Measurements from ENCODE around the gene FAM53C. TPM values are rescaled to one million over a fixed set of nuclear protein-coding genes. Genes with fewer than 3 reads are reported as not detected.

FAM53C gene
- polyA plus RNA-seq, 1 donor (not counting 4 experiments of a cell fraction or from before 2014, with no cell fraction given), result 24.6 TPM

- H3K9ac ChIP-seq (ENCODE audit: control insufficient read depth, extremely low read depth, insufficient read depth, low read length), result peak overlapping the region; percentile 91
- H4K20me1 ChIP-seq (ENCODE audit: control insufficient read depth, extremely low read depth, insufficient read depth, low read length), result peaks cover 7% of the 10 kb centered on the region
These were observed 15.6 kb downstream of the FAM53C start for GRCh38 chr5:138353560-138354080.

GRCh38 chr5:138354387-138354786, 16.3 kb downstream of the FAM53C start:
- H2AFZ ChIP-seq (ENCODE audit: control insufficient read depth, low read length), result no peak overlapping the region
- H3K9me3 ChIP-seq (ENCODE audit: control insufficient read depth, low read depth, low read length), result peaks cover 4% of the 10 kb centered on the region
- H3K4me2 ChIP-seq (ENCODE audit: control insufficient read depth, extremely low read depth, insufficient read depth, low read depth, low read length), result peak overlapping the region; percentile 83
- H3K4me1 ChIP-seq (ENCODE audit: control insufficient read depth, extremely low read depth, insufficient read depth, low read length), result peaks cover 28% of the 10 kb centered on the region
- peak overlapping the region; percentile 60 to 88 (median 86) for H3K4me3 ChIP-seq (ENCODE audit: control insufficient read depth in 2 of 3, extremely low read depth in 1 of 3, insufficient read depth in 2 of 3, low read depth in 1 of 3, low read length in 3 of 3)
- H3K9ac ChIP-seq (ENCODE audit: control insufficient read depth, extremely low read depth, insufficient read depth, low read length), result peak overlapping the region; percentile 91
- H4K20me1 ChIP-seq (ENCODE audit: control insufficient read depth, extremely low read depth, insufficient read depth, low read length), result peaks cover 7% of the 10 kb centered on the region
- peak overlapping the region; percentile 77 for H3K27ac ChIP-seq (ENCODE audit: control insufficient read depth, insufficient read depth, low read length)
- H3K79me2 ChIP-seq (ENCODE audit: control insufficient read depth, insufficient read depth, low read length), result peaks cover 59% of the 10 kb centered on the region
- dilution Hi-C loops (cut with MboI; ENCODE audit: extremely low pct_ligation_motif_present, low sequenced_read_pairs), result no loop called here
- H3K9me1 ChIP-seq (ENCODE audit: control insufficient read depth, extremely low read depth, insufficient read depth, low read length), result no peaks in the 10 kb centered on the region
- H3K36me3 ChIP-seq (ENCODE audit: control insufficient read depth in 2 of 2, extremely low read depth in 1 of 2, insufficient read depth in 2 of 2, low read length in 2 of 2), result peaks cover 1 to 5% of the 10 kb centered on the region in 2 experiments
- FAIRE-seq (peak; percentile 56), DNase-seq (ENCODE audit: low read depth, low spot score) (no peak)
- H3K27me3 ChIP-seq (ENCODE audit: control insufficient read depth, extremely low read depth, insufficient read depth, low read length), result no peaks in the 10 kb centered on the region
- TF ChIP-seq EZH2 (IDR thresholded peaks at IDR 0.05; ENCODE audit: low read length), result no peak
- TF ChIP-seq CTCF (optimal IDR thresholded peaks at IDR 0.05 in 1 of 3, IDR thresholded peaks at IDR 0.05 in 1 of 3, conservative IDR thresholded peaks at IDR 0.05 in 1 of 3; ENCODE audit: extremely low read depth in 1 of 3, insufficient read depth in 2 of 3, low read length in 3 of 3), result no peak

More at GRCh38 chr5:138353560-138354080, 15.6 kb downstream of the FAM53C start:
- peak overlapping the region; percentile 60 to 88 (median 86) for H3K4me3 ChIP-seq (ENCODE audit: control insufficient read depth in 2 of 3, extremely low read depth in 1 of 3, insufficient read depth in 2 of 3, low read depth in 1 of 3, low read length in 3 of 3)
- FAIRE-seq (no peak), DNase-seq (ENCODE audit: low read depth, low spot score) (no peak)
- peaks cover 55% of the 10 kb centered on the region for H3K79me2 ChIP-seq (ENCODE audit: control insufficient read depth, insufficient read depth, low read length)
- dilution Hi-C loops (cut with MboI; ENCODE audit: extremely low pct_ligation_motif_present, low sequenced_read_pairs), result no loop called here
- H2AFZ ChIP-seq (ENCODE audit: control insufficient read depth, low read length), result peak overlapping the region; percentile 51
- peaks cover 35% of the 10 kb centered on the region for H3K4me1 ChIP-seq (ENCODE audit: control insufficient read depth, extremely low read depth, insufficient read depth, low read length)
- peak overlapping the region; percentile 77 for H3K27ac ChIP-seq (ENCODE audit: control insufficient read depth, insufficient read depth, low read length)
- H3K36me3 ChIP-seq (ENCODE audit: control insufficient read depth in 2 of 2, extremely low read depth in 1 of 2, insufficient read depth in 2 of 2, low read length in 2 of 2), result peaks cover 1 to 5% of the 10 kb centered on the region in 2 experiments
- no peaks in the 10 kb centered on the region for H3K9me1 ChIP-seq (ENCODE audit: control insufficient read depth, extremely low read depth, insufficient read depth, low read length)
- H3K4me2 ChIP-seq (ENCODE audit: control insufficient read depth, extremely low read depth, insufficient read depth, low read depth, low read length), result peak overlapping the region; percentile 83
- TF ChIP-seq EZH2 (IDR thresholded peaks at IDR 0.05; ENCODE audit: low read length) (no peak), CTCF (optimal IDR thresholded peaks at IDR 0.05 in 1 of 3, IDR thresholded peaks at IDR 0.05 in 1 of 3, conservative IDR thresholded peaks at IDR 0.05 in 1 of 3; ENCODE audit: extremely low read depth in 1 of 3, insufficient read depth in 2 of 3, low read length in 3 of 3) (no peak)
- no peaks in the 10 kb centered on the region for H3K27me3 ChIP-seq (ENCODE audit: control insufficient read depth, extremely low read depth, insufficient read depth, low read length)
- peaks cover 4% of the 10 kb centered on the region for H3K9me3 ChIP-seq (ENCODE audit: control insufficient read depth, low read depth, low read length)
